Panc1 (cell line): Measurements from ENCODE around the gene ITPR2. TPM values are rescaled to one million over a fixed set of nuclear protein-coding genes. Genes with fewer than 3 reads are reported as not detected.

Experiments
- ATAC-seq: fragments of 200-7000 bp; cut with Tn5 transposase; 2 replicates; pipeline ENCODE4 v1.9.1; 2020; ENCODE audit warnings: mild to moderate bottlenecking, moderate library complexity
- BruUV-seq: library from RNA; stranded (reverse); fragments of 400-500 nt; replicated peaks from 2 replicates; lab custom pipeline; 2021; lab: Mats Ljungman, UMichigan
- CTCF ChIA-PET: fragments of 300-600 bp; sonication (Branson Sonifier 250); formaldehyde crosslinking; loops from one replicate; lab custom pipeline; 2022; ENCODE audit warnings: antibody characterized with exemption; lab: Charles Lee
- POLR2A ChIA-PET: fragments of 300-600 bp; sonication (Branson Sonifier 250); formaldehyde crosslinking; loops from one replicate; lab custom pipeline; 2022; ENCODE audit warnings: antibody characterized with exemption; lab: Charles Lee
- DNase-seq: peaks from one replicate; pipeline ENCODE4 v3.0.0-alpha.2; 2010; ENCODE audit warnings: low read depth, low spot score
- H3K27ac ChIP-seq: 2 replicates; pipeline ENCODE4 v1.5.1; 2011; ENCODE audit warnings: mild to moderate bottlenecking, low read length, inconsistent platforms
- H3K27me3 ChIP-seq: fragments of 200-500 bp; sonication (Bioruptor generic); 2 replicates; pipeline ENCODE4 v1.6.0; 2014; ENCODE audit warnings: low read length, inconsistent platforms; ENCODE audit not compliant: control insufficient read depth, insufficient read depth
- H3K36me3 ChIP-seq: fragments of 200-500 bp; sonication (Bioruptor generic); 2 replicates; pipeline ENCODE4 v1.5.1; 2014; ENCODE audit warnings: inconsistent platforms, mild to moderate bottlenecking, low read length, moderate library complexity; ENCODE audit not compliant: control insufficient read depth, insufficient read depth
- H3K4me1 ChIP-seq: 2 replicates; pipeline ENCODE4 v1.5.1; 2011; ENCODE audit warnings: inconsistent platforms, mild to moderate bottlenecking, low read length, moderate library complexity; ENCODE audit not compliant: control insufficient read depth, insufficient read depth
- H3K4me3 ChIP-seq, 2 experiments: 2 replicates each; pipeline ENCODE4 v1.5.1; 2011 to 2012; ENCODE audit warnings: low read depth in 2 of 2, low read length in 2 of 2, mild to moderate bottlenecking in 2 of 2, inconsistent platforms in 1 of 2, moderate library complexity in 1 of 2
- H3K9me3 ChIP-seq: fragments of 200-500 bp; sonication (Bioruptor generic); 2 replicates; pipeline ENCODE4 v1.5.1; 2014; ENCODE audit warnings: low read depth, mild to moderate bottlenecking, inconsistent platforms, low read length, moderate library complexity; ENCODE audit not compliant: control insufficient read depth, insufficient read depth
- CTCF ChIP-seq: fragments of 450-650 bp; IDR thresholded peaks from 2 replicates; pipeline ENCODE4 v1.5.1; 2017; ENCODE audit warnings: mild to moderate bottlenecking
- POLR2AphosphoS5 ChIP-seq: IDR thresholded peaks from 2 replicates; pipeline ENCODE4 v1.6.1; 2012; ENCODE audit warnings: mild to moderate bottlenecking, low read depth, low read length, moderate library complexity
- REST ChIP-seq, 2 experiments: IDR thresholded peaks; 2 replicates each; pipeline ENCODE4 v1.6.1; 2011 to 2012; ENCODE audit warnings: low read depth in 2 of 2, control low read depth in 1 of 2, low read length in 1 of 2, mild to moderate bottlenecking in 1 of 2, moderate library complexity in 1 of 2; ENCODE audit not compliant: insufficient read depth in 1 of 2
- SIN3A ChIP-seq: IDR thresholded peaks from 2 replicates; pipeline ENCODE4 v1.6.1; 2012; ENCODE audit warnings: low read depth, mild to moderate bottlenecking, low read length, moderate library complexity, borderline replicate concordance; ENCODE audit not compliant: insufficient read depth
- TCF7L2 ChIP-seq: IDR thresholded peaks from 2 replicates; pipeline ENCODE4 v1.6.1; 2011; ENCODE audit warnings: mild to moderate bottlenecking, low read depth, low read length, inconsistent platforms
- in situ Hi-C: cut with HindIII; loops from 2 replicates; pipeline ENCODE4 v1.10.0; 2016; ENCODE audit warnings: low sequenced_read_pairs, low pct_unique_long_range_greater_than_20kb
- intact Hi-C: fragments of 100-400 bp; cut with micrococcal nuclease; formaldehyde crosslinking; loops from one replicate; pipeline ENCODE4 v1.10.0; 2022; ENCODE audit not compliant: unreplicated experiment
- total RNA-seq: library from RNA; stranded (reverse); gene quantifications from one replicate; pipeline ENCODE4 v1.2.1, GENCODE V29; 2021; ENCODE audit not compliant: unreplicated experiment

ITPR2 gene
- total RNA-seq, 1 experiment from 2014 or later = 41.8 TPM

- no TSS peak for BruUV-seq
These were observed 371.2 kb downstream of the ITPR2 start for GRCh38 chr12:26461776-26462175.

GRCh38 chr12:26460361-26460760 is 372.6 kb downstream of the ITPR2 start:
- POLR2A ChIA-PET = no interaction called here
- Histone ChIP-seq H3K27me3 (no peaks in the 10 kb centered on the region), H3K4me3 (no peak overlapping the region), H3K9me3 (no peaks in the 10 kb centered on the region), H3K27ac (no peak overlapping the region), H3K36me3 (no peaks in the 10 kb centered on the region), H3K4me1 (no peaks in the 10 kb centered on the region)
- CTCF ChIA-PET = no interaction called here
- BruUV-seq = no TSS peak
- in situ Hi-C loops (no loop called here), intact Hi-C loops (no loop called here)
- DNase-seq (no peak), ATAC-seq (no peak)
- TF ChIP-seq CTCF (no peak), POLR2AphosphoS5 (no peak), SIN3A (no peak)

More at GRCh38 chr12:26461776-26462175, 371.2 kb downstream of the ITPR2 start:
- Histone ChIP-seq H3K36me3 (no peaks in the 10 kb centered on the region), H3K4me1 (no peaks in the 10 kb centered on the region), H3K27ac (no peak overlapping the region), H3K9me3 (no peaks in the 10 kb centered on the region), H3K27me3 (no peaks in the 10 kb centered on the region), H3K4me3 (no peak overlapping the region)
- ATAC-seq (no peak), DNase-seq (no peak)
- POLR2A ChIA-PET = no interaction called here
- in situ Hi-C loops = no loop called here
- TF ChIP-seq CTCF (no peak), TCF7L2 (no peak), SIN3A (no peak), POLR2AphosphoS5 (no peak), REST (IDR thresholded peaks at IDR 0.05; ENCODE audit: insufficient read depth in 1 of 2, low read depth in 2 of 2, low read length in 1 of 2) (no peak)
- CTCF ChIA-PET = no interaction called here
- intact Hi-C loops = no loop called here
